ENCODE measurements around the gene DMTF1.

Gene DMTF1

GRCh38 chr7:87220026-87220733 lies 67.9 kb downstream of the DMTF1 start (continued):
- TF ChIP-seq, protein P1, sequence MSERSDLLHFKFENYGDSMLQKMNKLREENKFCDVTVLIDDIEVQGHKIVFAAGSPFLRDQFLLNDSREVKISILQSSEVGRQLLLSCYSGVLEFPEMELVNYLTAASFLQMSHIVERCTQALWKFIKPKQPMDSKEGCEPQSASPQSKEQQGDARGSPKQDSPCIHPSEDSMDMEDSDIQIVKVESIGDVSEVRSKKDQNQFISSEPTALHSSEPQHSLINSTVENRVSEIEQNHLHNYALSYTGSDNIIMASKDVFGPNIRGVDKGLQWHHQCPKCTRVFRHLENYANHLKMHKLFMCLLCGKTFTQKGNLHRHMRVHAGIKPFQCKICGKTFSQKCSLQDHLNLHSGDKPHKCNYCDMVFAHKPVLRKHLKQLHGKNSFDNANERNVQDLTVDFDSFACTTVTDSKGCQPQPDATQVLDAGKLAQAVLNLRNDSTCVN (tag by site-specific recombination; optimal IDR thresholded peaks at IDR 0.05): peak; percentile 87
- TF ChIP-seq ZNF501 (tag by site-specific recombination; IDR thresholded peaks at IDR 0.05) (peak; percentile 59; the same call in 1 of the 2 replicates), ZBTB11 (tag by site-specific recombination; conservative IDR thresholded peaks at IDR 0.05; ENCODE audit: low read depth) (peak; percentile 66; the same call in 1 of the 2 replicates), ZBTB20 (tag by site-specific recombination; IDR thresholded peaks at IDR 0.05) (peak; percentile 49; the same call in 1 of the 2 replicates), MYNN (tag by site-specific recombination; IDR thresholded peaks at IDR 0.05; ENCODE audit: borderline replicate concordance) (no peak), ZXDB (tag by site-specific recombination; IDR thresholded peaks at IDR 0.05) (no peak), PBX3 (CRISPR knock-in tag; IDR thresholded peaks at IDR 0.05) (peak; percentile 49; the same call in 1 of the 2 replicates), ZNF473 (tag by site-specific recombination; IDR thresholded peaks at IDR 0.05) (no peak), ZNF302 (tag by site-specific recombination; IDR thresholded peaks at IDR 0.05; ENCODE audit: low read depth) (no peak), ZIC2 (tag by site-specific recombination; IDR thresholded peaks at IDR 0.05) (peak; percentile 10), KLF9 (tag by site-specific recombination; IDR thresholded peaks at IDR 0.05; ENCODE audit: low read depth) (peak; percentile 13; the same call in 1 of the 2 replicates), CTCF (tag by site-specific recombination; IDR thresholded peaks at IDR 0.05) (peak; percentile 7), ZBTB48 (tag by site-specific recombination; IDR thresholded peaks at IDR 0.05) (no peak), OVOL3 (tag by site-specific recombination; IDR thresholded peaks at IDR 0.05) (no peak), ZNF777 (tag by site-specific recombination; IDR thresholded peaks at IDR 0.05; ENCODE audit: borderline replicate concordance) (peak; percentile 18; the same call in 1 of the 2 replicates), ZNF24 (tag by site-specific recombination; IDR thresholded peaks at IDR 0.05) (0 out of 2 replicates have a peak, but pooled peaks have one; percentile 12), ZNF398 (tag by site-specific recombination; IDR thresholded peaks at IDR 0.05) (peak; percentile 17), ZNF747 (tag by site-specific recombination; IDR thresholded peaks at IDR 0.05) (no peak), MZF1 (tag by site-specific recombination; IDR thresholded peaks at IDR 0.05; ENCODE audit: borderline replicate concordance) (no peak), ZNF518A (tag by site-specific recombination; conservative IDR thresholded peaks at IDR 0.05; ENCODE audit: low read depth) (no peak), ZNF571 (tag by site-specific recombination; IDR thresholded peaks at IDR 0.05) (no peak), ZNF394 (tag by site-specific recombination; IDR thresholded peaks at IDR 0.05; ENCODE audit: borderline replicate concordance) (peak; percentile 34; the same call in 1 of the 2 replicates), MEIS1 (CRISPR knock-in tag; IDR thresholded peaks at IDR 0.05; ENCODE audit: borderline replicate concordance) (no peak)

All from HEK293 (cell line).